Astrocyte (in vitro differentiated cells and primary cell): ENCODE measurements around the gene HSD17B13. TPM values are rescaled to one million over a fixed set of nuclear protein-coding genes. Genes with fewer than 3 reads are reported as not detected.

Source experiments
- DNase-seq: peaks from one replicate; pipeline ENCODE4 v3.0.0-alpha.2; 2010; ENCODE audit warnings: low read depth
- FAIRE-seq: peaks from 2 replicates; lab custom pipeline; 2011; peaks lifted over from hg19 to GRCh38; lab: Jason Lieb, UNC
- H2AFZ ChIP-seq: 2 replicates; pipeline ENCODE4 v1.6.0; 2012; ENCODE audit warnings: low read depth, low read length, inconsistent platforms
- H3K27ac ChIP-seq: 2 replicates; pipeline ENCODE4 v1.5.1; 2011; ENCODE audit warnings: low read depth, low read length, inconsistent platforms
- H3K27me3 ChIP-seq: 2 replicates; pipeline ENCODE4 v1.6.0; 2011; ENCODE audit warnings: low read length, inconsistent platforms; ENCODE audit not compliant: insufficient read depth
- H3K36me3 ChIP-seq: 2 replicates; pipeline ENCODE4 v1.5.1; 2011; ENCODE audit warnings: low read length, inconsistent platforms; ENCODE audit not compliant: insufficient read depth
- H3K4me1 ChIP-seq: 2 replicates; pipeline ENCODE4 v1.5.1; 2011; ENCODE audit warnings: low read length, inconsistent platforms; ENCODE audit not compliant: insufficient read depth
- H3K4me2 ChIP-seq: 2 replicates; pipeline ENCODE4 v1.6.0; 2012; ENCODE audit warnings: low read length, inconsistent platforms
- H3K4me3 ChIP-seq: 2 replicates; pipeline ENCODE4 v1.5.1; 2011; ENCODE audit warnings: low read depth, mild to moderate bottlenecking, low read length, inconsistent platforms; ENCODE audit not compliant: insufficient read depth
- H3K79me2 ChIP-seq: 2 replicates; pipeline ENCODE4 v1.6.0; 2012; ENCODE audit warnings: mild to moderate bottlenecking, low read length, inconsistent platforms; ENCODE audit not compliant: insufficient read depth
- H3K9ac ChIP-seq: 2 replicates; pipeline ENCODE4 v1.6.0; 2012; ENCODE audit warnings: mild to moderate bottlenecking, low read length, inconsistent platforms
- H3K9me3 ChIP-seq: 2 replicates; pipeline ENCODE4 v1.5.1; 2012; ENCODE audit warnings: low read depth, mild to moderate bottlenecking, low read length, inconsistent platforms; ENCODE audit not compliant: insufficient read depth
- H4K20me1 ChIP-seq: 2 replicates; pipeline ENCODE4 v1.6.0; 2012; ENCODE audit warnings: low read length, inconsistent platforms; ENCODE audit not compliant: insufficient read depth
- H3K27ac Mint-ChIP-seq: one replicate; pipeline ENCODE4 v1.8.0; 2021; ENCODE audit warnings: mild to moderate bottlenecking, mixed read lengths; ENCODE audit not compliant: unreplicated experiment
- H3K27me3 Mint-ChIP-seq: one replicate; pipeline ENCODE4 v1.8.0; 2021; ENCODE audit warnings: low read depth, mixed read lengths; ENCODE audit not compliant: unreplicated experiment
- H3K36me3 Mint-ChIP-seq: one replicate; pipeline ENCODE4 v1.8.0; 2021; ENCODE audit warnings: low read depth, mixed read lengths; ENCODE audit not compliant: unreplicated experiment
- H3K4me1 Mint-ChIP-seq: one replicate; pipeline ENCODE4 v1.8.0; 2021; ENCODE audit warnings: low read depth, mixed read lengths; ENCODE audit not compliant: unreplicated experiment
- H3K4me3 Mint-ChIP-seq: one replicate; pipeline ENCODE4 v1.8.0; 2021; ENCODE audit warnings: mild to moderate bottlenecking, moderate library complexity, mixed read lengths; ENCODE audit not compliant: unreplicated experiment
- H3K9me3 Mint-ChIP-seq: one replicate; pipeline ENCODE4 v1.8.0; 2021; ENCODE audit warnings: mild to moderate bottlenecking, mixed read lengths; ENCODE audit not compliant: unreplicated experiment
- CTCF ChIP-seq: IDR thresholded peaks from 2 replicates; pipeline ENCODE4 v1.5.1; 2011; ENCODE audit warnings: low read depth, mild to moderate bottlenecking, inconsistent platforms, low read length, moderate library complexity; ENCODE audit not compliant: insufficient read depth
- EZH2 ChIP-seq: IDR thresholded peaks from 2 replicates; pipeline ENCODE4 v1.6.1; 2012; ENCODE audit warnings: mild to moderate bottlenecking, low read length, inconsistent platforms; ENCODE audit not compliant: insufficient read depth
- total RNA-seq: library from RNA; stranded (reverse); gene quantifications from 2 replicates; pipeline ENCODE4 v1.2.1, GENCODE V29; 2021

HSD17B13 gene
- total RNA-seq, 1 donor from 2014 or later = 0.09 TPM

GRCh38 chr4:87365348-87365747 is 42.7 kb upstream of the HSD17B13 start:
- TF ChIP-seq EZH2 (no peak), CTCF (no peak)
- DNase-seq (no peak), FAIRE-seq (no peak)
- Mint-ChIP-seq H3K27me3 (no peaks in the 10 kb centered on the region), H3K36me3 (peaks cover 8% of the 10 kb centered on the region), H3K4me3 (no peak overlapping the region), H3K9me3 (no peaks in the 10 kb centered on the region), H3K27ac (no peak overlapping the region), H3K4me1 (no peaks in the 10 kb centered on the region)
- Histone ChIP-seq H3K9ac (no peak overlapping the region), H2AFZ (no peak overlapping the region), H3K27me3 (no peaks in the 10 kb centered on the region), H3K9me3 (no peaks in the 10 kb centered on the region), H3K4me2 (no peak overlapping the region), H3K27ac (no peak overlapping the region), H4K20me1 (no peaks in the 10 kb centered on the region), H3K79me2 (no peaks in the 10 kb centered on the region), H3K4me1 (no peaks in the 10 kb centered on the region), H3K4me3 (no peak overlapping the region), H3K36me3 (peaks cover 3% of the 10 kb centered on the region)

- TF ChIP-seq CTCF = no peak
- TF ChIP-seq EZH2 = no peak
- Mint-ChIP-seq H3K27ac (no peak overlapping the region), H3K27me3 (no peaks in the 10 kb centered on the region), H3K36me3 (peaks cover 7% of the 10 kb centered on the region), H3K9me3 (no peaks in the 10 kb centered on the region), H3K4me3 (no peak overlapping the region), H3K4me1 (no peaks in the 10 kb centered on the region)
- no peaks in the 10 kb centered on the region for H4K20me1 ChIP-seq
- no peak overlapping the region for H3K9ac ChIP-seq
- H3K36me3 ChIP-seq = peaks cover 3% of the 10 kb centered on the region
- no peak for DNase-seq
- H3K4me3 ChIP-seq = no peak overlapping the region
- H3K27ac ChIP-seq = no peak overlapping the region
- no peaks in the 10 kb centered on the region for H3K27me3 ChIP-seq
- H3K9me3 ChIP-seq = no peaks in the 10 kb centered on the region
- H3K4me1 ChIP-seq = no peaks in the 10 kb centered on the region
- H3K4me2 ChIP-seq = no peak overlapping the region
- H3K79me2 ChIP-seq = no peaks in the 10 kb centered on the region
- FAIRE-seq = no peak
- H2AFZ ChIP-seq = no peak overlapping the region
Measured at GRCh38 chr4:87363552-87363951, 40.9 kb upstream of the HSD17B13 start.

GRCh38 chr4:87360338-87360935 is 37.8 kb upstream of the HSD17B13 start:
- Mint-ChIP-seq H3K4me1 (no peaks in the 10 kb centered on the region), H3K36me3 (peaks cover 5% of the 10 kb centered on the region), H3K4me3 (no peak overlapping the region), H3K9me3 (no peaks in the 10 kb centered on the region), H3K27me3 (no peaks in the 10 kb centered on the region), H3K27ac (no peak overlapping the region)
- TF ChIP-seq EZH2 (no peak), CTCF (no peak)
- Histone ChIP-seq H3K27me3 (no peaks in the 10 kb centered on the region), H3K4me2 (no peak overlapping the region), H3K9me3 (no peaks in the 10 kb centered on the region), H3K9ac (no peak overlapping the region), H3K4me1 (no peaks in the 10 kb centered on the region), H3K27ac (no peak overlapping the region), H2AFZ (no peak overlapping the region), H3K4me3 (no peak overlapping the region), H3K79me2 (no peaks in the 10 kb centered on the region), H4K20me1 (no peaks in the 10 kb centered on the region), H3K36me3 (no peaks in the 10 kb centered on the region)
- DNase-seq = no peak
- no peak for FAIRE-seq
